HEK293T (cell line): ENCODE data around the gene ZNF212.

ENCODE experiments used
- CTBP1 ChIP-seq: fragments of 450-650 bp; IDR thresholded peaks from 2 replicates; pipeline ENCODE4 v1.6.1; 2016; ENCODE audit warnings: borderline replicate concordance
- FOXK2 ChIP-seq: fragments of 450-650 bp; IDR thresholded peaks from 2 replicates; pipeline ENCODE4 v1.6.1; 2016; ENCODE audit warnings: mild to moderate bottlenecking
- SP1 ChIP-seq: fragments of 450-650 bp; IDR thresholded peaks from 2 replicates; pipeline ENCODE4 v1.6.1; 2017

- no peak for TF ChIP-seq CTBP1
- TF ChIP-seq FOXK2: no peak
- TF ChIP-seq SP1: no peak
Observed at GRCh38 chr7:149257146-149257545, 17.7 kb downstream of the ZNF212 start.
